ENCODE measurements around the gene GOLGA8S.
"Not testable (repeated sequence)": the region's sequence is repeated elsewhere in the genome, so short reads cannot be mapped to it uniquely, and the experiment has no call there.

GRCh38 chr15:23334096-23334495 is 20.5 kb upstream of the GOLGA8S start, which contains the start of gene GOLGA6L26:
- not testable (repeated sequence) for TF ChIP-seq RAD51 (IDR thresholded peaks at IDR 0.05); REST (IDR thresholded peaks at IDR 0.05; ENCODE audit: low read depth, low read length); SUZ12 (IDR thresholded peaks at IDR 0.05; ENCODE audit: unreplicated experiment); PRDM15 (CRISPR knock-in tag; IDR thresholded peaks at IDR 0.05)
